Measurements from ENCODE around the gene ANKS1B. TPM values are rescaled to one million over a fixed set of nuclear protein-coding genes. Genes with fewer than 3 reads are reported as not detected.

The ANKS1B gene
- polyA plus RNA-seq, 3 donors = not detected

- H3K9me3 Mint-ChIP-seq = peaks cover 0 to 4% (median 0%) of the 10 kb centered on the region in 7 donors
- TF ChIP-seq CTCF (IDR thresholded peaks at IDR 0.05) = no peak
- Histone ChIP-seq H3K9ac (ENCODE audit: insufficient read depth, low read length, poor library complexity, severe bottlenecking) (no peak overlapping the region), H4K20me1 (ENCODE audit: insufficient read depth, low read length) (no peaks in the 10 kb centered on the region), H3K4me1 (ENCODE audit: control insufficient read depth in 1 of 2, insufficient read depth in 2 of 2, low read length in 2 of 2) (no peaks in the 10 kb centered on the region), H3K36me3 (replicated peaks in 1 of 2; ENCODE audit: control insufficient read depth in 1 of 2, insufficient read depth in 2 of 2, low read length in 2 of 2) (no peaks in the 10 kb centered on the region), H3K27me3 (ENCODE audit: control insufficient read depth in 2 of 2, insufficient read depth in 2 of 2, low read length in 2 of 2) (no peaks in the 10 kb centered on the region), H3K9me3 (replicated peaks in 1 of 2; ENCODE audit: control insufficient read depth in 1 of 2, insufficient read depth in 1 of 2, low read length in 2 of 2) (no peaks in the 10 kb centered on the region), H3K79me2 (ENCODE audit: insufficient read depth, low read length) (no peaks in the 10 kb centered on the region), H3K27ac (ENCODE audit: low read depth in 1 of 2, low read length in 2 of 2) (no peak overlapping the region), H3K4me2 (replicated peaks; ENCODE audit: extremely low read depth, low read length, poor library complexity, severe bottlenecking) (no peak overlapping the region), H3K4me3 (replicated peaks in 1 of 3; ENCODE audit: low read depth in 2 of 3, low read length in 3 of 3) (no peak overlapping the region), H2AFZ (ENCODE audit: insufficient read depth, low read depth, low read length, poor library complexity, severe bottlenecking) (no peak overlapping the region)
- H3K27ac Mint-ChIP-seq = peak overlapping the region in 1 of 7 donors; percentile 17
- intact Hi-C loops (cut with micrococcal nuclease) = no loop called here
- no peak for DNase-seq
- WGBS (ENCODE audit: insufficient coverage) = no CpG with 5 or more reads among the region's 5 CpGs
- no peaks in the 10 kb centered on the region for H3K36me3 Mint-ChIP-seq
- peaks cover 2 to 8% (median 4%) of the 10 kb centered on the region in 3 donors for H3K27me3 Mint-ChIP-seq (ENCODE audit: low read depth in 3 of 3)
- H3K4me1 Mint-ChIP-seq = no peaks in the 10 kb centered on the region
- no peak overlapping the region for H3K4me3 Mint-ChIP-seq
These were observed 915.6 kb downstream of the ANKS1B start for GRCh38 chr12:99068993-99069747.

- intact Hi-C loops (cut with micrococcal nuclease) = no loop called here
These were observed 917.5 kb downstream of the ANKS1B start for GRCh38 chr12:99067171-99067785.

More at GRCh38 chr12:99067171-99067785, 917.5 kb downstream of the ANKS1B start:
- H3K36me3 Mint-ChIP-seq = no peaks in the 10 kb centered on the region
- peaks cover 4 to 8% (median 6%) of the 10 kb centered on the region in 3 donors for H3K27me3 Mint-ChIP-seq (ENCODE audit: low read depth in 3 of 3)
- DNase-seq = no peak
- Histone ChIP-seq H2AFZ (ENCODE audit: insufficient read depth, low read depth, low read length, poor library complexity, severe bottlenecking) (no peak overlapping the region), H3K4me2 (replicated peaks; ENCODE audit: extremely low read depth, low read length, poor library complexity, severe bottlenecking) (no peak overlapping the region), H4K20me1 (ENCODE audit: insufficient read depth, low read length) (no peaks in the 10 kb centered on the region), H3K27ac (ENCODE audit: low read depth in 1 of 2, low read length in 2 of 2) (no peak overlapping the region), H3K27me3 (ENCODE audit: control insufficient read depth in 2 of 2, insufficient read depth in 2 of 2, low read length in 2 of 2) (no peaks in the 10 kb centered on the region), H3K9me3 (replicated peaks in 1 of 2; ENCODE audit: control insufficient read depth in 1 of 2, insufficient read depth in 1 of 2, low read length in 2 of 2) (no peaks in the 10 kb centered on the region), H3K36me3 (replicated peaks in 1 of 2; ENCODE audit: control insufficient read depth in 1 of 2, insufficient read depth in 2 of 2, low read length in 2 of 2) (no peaks in the 10 kb centered on the region), H3K4me3 (replicated peaks in 1 of 3; ENCODE audit: low read depth in 2 of 3, low read length in 3 of 3) (no peak overlapping the region), H3K9ac (ENCODE audit: insufficient read depth, low read length, poor library complexity, severe bottlenecking) (no peak overlapping the region), H3K4me1 (ENCODE audit: control insufficient read depth in 1 of 2, insufficient read depth in 2 of 2, low read length in 2 of 2) (no peaks in the 10 kb centered on the region), H3K79me2 (ENCODE audit: insufficient read depth, low read length) (no peaks in the 10 kb centered on the region)
- no peaks in the 10 kb centered on the region for H3K4me1 Mint-ChIP-seq
- no peak for TF ChIP-seq CTCF (IDR thresholded peaks at IDR 0.05)
- no peak overlapping the region for H3K4me3 Mint-ChIP-seq
- H3K27ac Mint-ChIP-seq = no peak overlapping the region
- 100% methylated on average over 1 of the region's 1 CpG for WGBS (ENCODE audit: insufficient coverage)
- H3K9me3 Mint-ChIP-seq = peaks cover 0 to 4% (median 0%) of the 10 kb centered on the region in 7 donors

Data from CD14-positive monocyte (primary cell).